ENCODE data around the gene APOBEC4.
"Not testable (repeated sequence)": the region's sequence is repeated elsewhere in the genome, so short reads cannot be mapped to it uniquely, and the experiment has no call there.

APOBEC4 gene, protein sequence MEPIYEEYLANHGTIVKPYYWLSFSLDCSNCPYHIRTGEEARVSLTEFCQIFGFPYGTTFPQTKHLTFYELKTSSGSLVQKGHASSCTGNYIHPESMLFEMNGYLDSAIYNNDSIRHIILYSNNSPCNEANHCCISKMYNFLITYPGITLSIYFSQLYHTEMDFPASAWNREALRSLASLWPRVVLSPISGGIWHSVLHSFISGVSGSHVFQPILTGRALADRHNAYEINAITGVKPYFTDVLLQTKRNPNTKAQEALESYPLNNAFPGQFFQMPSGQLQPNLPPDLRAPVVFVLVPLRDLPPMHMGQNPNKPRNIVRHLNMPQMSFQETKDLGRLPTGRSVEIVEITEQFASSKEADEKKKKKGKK

DNA sequence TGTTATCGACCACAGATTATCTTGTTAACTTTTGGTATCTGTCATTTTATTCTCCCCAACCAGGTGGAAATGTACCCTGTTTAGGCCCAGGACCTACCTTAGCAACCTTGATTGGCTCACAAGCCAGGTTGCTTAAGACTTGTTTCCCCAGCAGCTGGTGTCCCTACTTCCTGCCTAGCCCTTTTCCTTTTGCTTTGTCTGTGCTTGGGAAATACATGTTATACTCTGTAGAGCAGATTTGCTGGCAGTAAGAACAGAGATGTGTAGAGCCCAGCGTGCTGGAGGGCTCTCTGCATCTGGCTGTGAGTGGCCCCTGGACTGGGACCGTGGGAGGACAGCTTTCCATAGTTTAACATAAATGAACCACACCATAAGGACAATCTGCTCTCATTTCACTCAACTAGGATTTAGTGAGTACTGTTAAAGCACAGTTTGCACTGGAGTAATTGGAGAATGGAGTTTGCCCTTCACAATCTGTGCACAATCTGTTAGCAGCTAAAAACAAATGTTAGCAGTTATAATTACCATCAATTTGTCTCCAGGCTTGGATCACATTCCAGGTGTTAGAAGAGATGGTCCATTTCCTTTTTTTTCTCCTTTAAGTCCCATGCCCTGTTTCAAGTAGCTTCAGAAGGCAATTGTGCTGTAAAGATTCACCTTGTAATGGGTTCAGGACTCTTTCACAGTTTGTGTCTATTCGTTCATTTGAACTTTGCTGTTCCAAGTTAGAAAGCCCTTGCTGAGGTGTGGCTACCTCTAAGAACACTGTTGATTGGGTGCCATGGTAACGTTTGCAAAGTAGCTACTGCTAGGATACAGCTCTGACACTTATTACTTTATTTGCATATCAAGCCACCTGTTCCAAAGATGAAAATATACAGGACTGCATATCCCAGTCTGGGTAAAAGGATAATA, at the start of gene APOBEC4:
Gene APOBEC4 (minus strand): TSS at position 770 of the 915 bp plus-strand sequence. CDS start 4,535 bp downstream, outside the sequence.
- no peak for DNase-seq (ENCODE audit: low spot score)

GRCh38 chr1:183702813-183703198, 49.7 kb upstream of the APOBEC4 start:
- DNase-seq (ENCODE audit: low spot score), result no peak

GRCh38 chr1:183702087-183702812, 49.1 kb upstream of the APOBEC4 start:
- DNase-seq (ENCODE audit: low spot score), result no peak

- DNase-seq (ENCODE audit: low spot score), result no peak
Observed at GRCh38 chr1:183699616-183700160, 46.6 kb upstream of the APOBEC4 start.

DNA sequence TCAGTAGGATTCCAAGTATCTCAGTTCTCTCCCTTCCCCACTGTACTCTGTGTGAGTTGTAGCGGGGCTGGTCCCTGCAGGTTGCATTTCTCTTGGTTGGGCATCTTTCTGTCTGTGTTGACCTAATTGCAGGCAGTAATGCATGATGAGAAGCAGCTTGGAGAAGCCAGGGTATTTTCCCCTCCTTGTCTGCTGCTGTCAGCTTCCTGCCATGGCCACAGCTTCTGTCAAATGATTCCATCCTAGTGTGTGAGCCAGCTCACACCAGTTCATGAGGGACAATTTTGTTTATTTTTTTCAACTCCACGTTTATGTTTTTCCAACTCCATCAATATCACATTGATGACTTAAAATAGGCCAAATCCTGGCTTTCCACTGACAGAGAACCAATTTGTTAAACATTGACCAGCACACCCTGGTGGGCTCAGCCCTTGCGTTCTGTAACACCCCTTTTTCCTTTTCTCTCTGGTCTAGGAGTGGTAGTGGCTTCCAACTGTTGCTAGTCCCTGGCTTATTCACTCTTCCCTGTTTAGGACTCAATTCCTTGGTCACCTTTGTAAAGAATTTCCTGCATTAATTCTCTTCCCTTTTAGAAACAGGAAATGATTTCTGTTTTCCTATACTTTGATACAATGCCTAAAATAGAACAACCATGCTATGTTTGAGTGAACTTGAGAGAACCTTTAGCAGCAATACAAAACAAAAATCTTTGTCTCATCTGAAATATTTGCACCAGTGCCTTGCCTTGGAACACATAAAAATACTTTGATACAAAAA, 44.9 kb upstream of the APOBEC4 start:
- DNase-seq (ENCODE audit: low spot score), result peak; percentile 25

GRCh38 chr1:183696981-183697380, 43.9 kb upstream of the APOBEC4 start:
- no peak for DNase-seq (ENCODE audit: low spot score)

DNA sequence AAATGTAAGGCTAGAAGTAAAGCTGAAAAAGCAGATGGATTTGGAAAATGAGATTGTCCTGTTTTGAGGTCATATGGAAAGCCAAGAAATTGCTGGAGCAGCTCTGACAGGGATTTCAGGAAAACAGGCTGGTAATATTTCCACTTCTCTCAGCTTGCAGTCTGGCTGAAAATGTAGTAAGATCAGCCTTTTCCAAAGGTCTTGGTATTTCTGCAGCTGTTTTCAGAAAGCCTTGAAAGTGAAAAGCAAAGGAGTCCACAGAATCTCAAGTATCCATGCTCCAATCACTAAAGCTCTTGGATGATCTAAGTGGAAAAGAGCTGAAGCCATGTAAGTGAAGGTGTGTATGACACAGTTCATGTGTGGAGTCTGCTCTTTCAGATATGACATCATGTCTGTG, 41.6 kb upstream of the APOBEC4 start:
- no peak for DNase-seq (ENCODE audit: low spot score)

DNA sequence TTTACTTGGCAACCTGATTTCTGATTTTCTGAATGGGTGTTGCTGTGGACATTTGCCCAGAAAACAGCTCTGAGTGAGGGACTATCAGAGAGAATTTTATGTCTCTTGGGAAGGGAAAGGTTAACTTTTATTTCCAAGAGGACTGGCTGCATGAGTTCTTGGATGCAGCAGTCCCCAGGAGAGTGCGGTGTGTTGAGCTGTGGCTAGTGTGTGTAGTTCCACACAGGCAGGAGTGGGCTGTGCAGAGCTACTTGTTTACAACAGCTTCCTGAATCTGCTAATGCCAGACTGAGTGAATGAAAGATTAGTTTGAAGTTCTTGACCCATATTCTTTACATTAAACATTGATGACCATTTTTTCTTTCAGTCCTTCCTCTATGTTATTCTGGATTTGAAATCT, 41.0 kb upstream of the APOBEC4 start:
- DNase-seq (ENCODE audit: low spot score), result no peak

DNA sequence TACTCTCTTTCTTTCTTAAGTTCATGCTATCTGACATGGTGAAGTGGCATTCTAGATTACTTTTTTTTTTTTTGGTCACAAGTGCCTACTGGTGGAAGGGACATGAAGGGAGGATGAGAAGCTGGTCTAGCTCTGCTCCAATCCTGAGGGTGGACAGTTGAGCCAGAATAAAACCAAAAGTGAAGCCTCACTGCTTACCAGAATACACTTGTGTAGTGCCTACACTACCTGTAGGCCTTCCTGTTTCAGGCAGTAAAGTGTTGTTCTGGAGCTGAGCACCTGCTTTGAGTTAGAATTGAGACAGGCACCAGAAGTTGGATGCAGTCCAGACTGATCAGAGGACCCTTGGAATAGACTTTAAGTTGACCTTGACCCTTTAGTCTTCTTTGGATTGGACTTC, 40.4 kb upstream of the APOBEC4 start:
- no peak for DNase-seq (ENCODE audit: low spot score)

GRCh38 chr1:183689762-183690204, 36.7 kb upstream of the APOBEC4 start:
- no peak for DNase-seq (ENCODE audit: low spot score)

DNA sequence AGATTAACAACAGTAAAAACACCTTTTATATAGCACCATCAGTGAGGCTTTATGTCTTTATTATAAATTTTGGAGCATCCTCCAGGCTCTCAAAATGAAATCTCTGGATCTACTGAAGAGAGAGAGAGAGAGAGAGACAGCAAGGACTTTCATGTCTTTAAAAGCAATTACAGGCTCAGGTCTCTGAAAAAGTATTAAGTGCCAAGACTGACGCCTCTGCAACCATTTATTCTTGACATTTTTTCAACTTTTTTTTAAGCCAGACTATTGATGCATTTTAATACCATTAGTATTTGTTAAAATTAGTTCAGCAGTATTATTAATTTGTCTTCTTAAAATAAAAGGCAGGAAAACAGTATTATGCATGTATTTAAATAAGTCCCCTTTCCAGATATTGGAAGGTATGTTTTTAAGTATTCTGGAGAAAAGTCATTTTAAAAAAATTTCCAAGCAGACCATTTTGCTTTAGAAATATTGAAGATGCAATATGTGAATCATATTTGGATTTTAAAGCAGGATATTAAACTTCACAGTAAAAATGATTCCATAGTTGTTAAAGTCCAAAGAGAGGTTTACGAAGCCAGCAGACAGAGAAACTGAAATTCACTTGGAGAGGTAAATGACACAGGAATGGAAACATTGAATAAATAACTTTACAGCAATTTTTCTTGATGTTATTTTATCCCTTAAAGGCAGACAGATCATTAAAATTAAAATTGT, 35.4 kb upstream of the APOBEC4 start:
- DNase-seq (ENCODE audit: low spot score), result no peak

DNA sequence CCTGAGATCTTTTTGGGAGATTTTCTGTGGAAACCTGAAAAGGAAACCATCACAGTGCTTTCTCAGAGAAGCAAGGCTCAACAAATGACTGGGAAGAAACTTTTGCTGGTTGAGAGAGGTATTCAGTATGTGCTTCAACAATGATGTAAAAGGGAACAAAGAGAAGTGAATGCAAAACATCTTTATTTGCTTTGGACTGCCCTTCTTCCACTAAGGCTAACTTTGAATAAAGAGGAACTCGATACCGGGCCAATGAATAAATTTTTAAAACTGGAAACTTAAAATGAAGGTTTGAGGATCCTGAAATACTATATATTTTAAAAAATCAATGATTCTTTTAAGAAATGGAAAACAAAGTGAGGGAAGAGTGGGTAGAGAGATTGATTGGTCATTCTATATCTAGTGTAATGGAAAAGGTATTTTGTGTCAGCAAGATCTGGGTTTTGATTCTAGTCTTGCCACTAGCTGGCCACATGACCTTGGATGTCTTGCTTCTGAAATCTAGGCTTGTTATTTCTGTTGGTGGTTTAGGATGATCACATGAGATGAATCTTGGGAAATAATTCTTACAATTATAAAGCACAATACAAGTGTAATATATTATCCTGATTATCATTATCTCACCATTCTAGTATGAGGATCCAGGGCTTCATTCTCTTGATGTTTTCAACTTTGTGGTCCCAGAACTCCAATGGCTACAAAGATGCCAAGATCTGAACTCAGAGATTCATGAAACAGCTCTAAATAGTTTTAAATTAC, 34.6 kb upstream of the APOBEC4 start:
- no peak for DNase-seq (ENCODE audit: low spot score)

DNA sequence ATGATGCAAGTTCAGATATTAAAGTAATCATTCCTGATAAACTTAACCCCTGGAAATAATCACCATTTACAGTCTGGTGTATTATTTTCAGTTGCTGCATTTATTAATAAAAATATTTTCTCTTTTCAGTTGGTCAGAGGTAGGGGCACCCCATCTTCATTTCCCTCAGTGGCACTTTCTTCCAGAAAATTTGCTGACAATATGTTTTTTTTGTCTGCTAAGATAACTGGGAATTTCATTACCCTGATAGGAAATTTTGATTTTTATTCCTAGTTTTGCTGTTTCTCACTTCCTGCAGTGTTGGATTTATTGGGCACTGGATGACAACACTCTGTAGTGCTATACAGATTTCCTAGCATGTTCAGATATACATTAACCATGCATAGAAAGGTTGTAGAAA, 33.1 kb upstream of the APOBEC4 start:
- no peak for DNase-seq (ENCODE audit: low spot score)

- DNase-seq (ENCODE audit: low spot score), result peak; percentile 52
Observed at GRCh38 chr1:183685112-183685713, 32.1 kb upstream of the APOBEC4 start.

GRCh38 chr1:183679363-183679762, 26.2 kb upstream of the APOBEC4 start:
- not testable (repeated sequence) for DNase-seq (ENCODE audit: low spot score)

DNA sequence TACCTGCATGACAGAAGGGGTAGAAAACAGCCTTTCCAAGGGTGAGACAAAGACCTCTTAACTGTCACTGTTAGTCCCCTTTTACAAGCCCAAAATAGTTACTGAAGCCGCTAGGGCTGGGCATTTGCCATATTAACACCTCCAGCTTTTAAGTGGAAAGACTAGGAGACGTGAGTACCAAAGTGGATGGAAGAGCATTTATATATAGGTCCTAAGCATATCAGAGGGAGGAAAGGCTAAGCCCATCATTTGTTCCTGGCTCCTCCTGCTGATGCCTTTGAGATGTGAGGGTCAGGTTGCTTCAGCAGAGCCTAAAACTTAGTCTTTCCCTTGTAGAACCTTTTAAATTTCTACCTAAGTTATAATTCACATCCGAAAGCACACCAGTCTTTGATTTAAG, 25.7 kb upstream of the APOBEC4 start:
- no peak for DNase-seq (ENCODE audit: low spot score)

DNA sequence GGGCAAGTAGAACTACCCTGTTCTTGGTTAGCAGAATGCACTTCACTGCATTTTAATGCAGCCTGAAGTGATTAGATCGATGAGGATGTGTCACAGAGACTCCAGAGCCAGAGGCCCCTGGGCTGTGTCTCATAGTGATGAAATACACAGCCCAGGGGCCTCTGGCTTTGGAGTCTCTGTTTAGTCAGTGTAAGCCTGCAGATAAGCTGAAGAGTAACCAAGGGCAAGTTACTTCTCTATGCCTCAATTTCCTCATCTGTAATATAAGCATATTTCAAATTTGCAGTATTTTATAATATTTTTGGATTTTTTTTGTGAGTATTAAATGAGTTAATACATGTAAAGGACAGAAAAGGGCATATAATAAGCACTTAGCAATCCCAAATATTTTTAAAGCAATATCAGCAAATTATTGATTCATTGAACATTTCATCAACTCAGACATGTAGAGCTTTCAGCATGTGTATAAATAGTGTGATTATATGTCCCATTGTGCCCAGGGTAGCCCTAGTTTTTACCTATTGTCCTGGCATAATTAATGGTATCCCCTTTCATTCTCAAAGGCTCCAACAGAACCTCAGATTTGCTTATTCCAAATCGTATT, 23.6 kb upstream of the APOBEC4 start:
- no peak for DNase-seq (ENCODE audit: low spot score)

- DNase-seq (ENCODE audit: low spot score), result no peak
Observed at GRCh38 chr1:183675883-183676585, 22.9 kb upstream of the APOBEC4 start.
